Left kidney (tissue), 2 donors: Measurements from ENCODE around the gene C19orf67. TPM values are rescaled to one million over a fixed set of nuclear protein-coding genes. Genes with fewer than 3 reads are reported as not detected.
A peak's percentile ranks its signal among the peaks of the same experiment; 100 is the strongest.
"Not testable (repeated sequence)": the region's sequence is repeated elsewhere in the genome, so short reads cannot be mapped to it uniquely, and the experiment has no call there.

Source experiments
- DNase-seq: peaks from one replicate; pipeline ENCODE4 v3.0.0-alpha.2; 2013
- polyA plus RNA-seq: library from polyadenylated mRNA; unstranded; fragments of 120-200 nt; gene quantifications from one replicate; pipeline ENCODE4 v1.2.1, GENCODE V29; 2013; ENCODE audit not compliant: insufficient read length

Gene C19orf67
- polyA plus RNA-seq, 1 donor: 0.12 TPM

DNA sequence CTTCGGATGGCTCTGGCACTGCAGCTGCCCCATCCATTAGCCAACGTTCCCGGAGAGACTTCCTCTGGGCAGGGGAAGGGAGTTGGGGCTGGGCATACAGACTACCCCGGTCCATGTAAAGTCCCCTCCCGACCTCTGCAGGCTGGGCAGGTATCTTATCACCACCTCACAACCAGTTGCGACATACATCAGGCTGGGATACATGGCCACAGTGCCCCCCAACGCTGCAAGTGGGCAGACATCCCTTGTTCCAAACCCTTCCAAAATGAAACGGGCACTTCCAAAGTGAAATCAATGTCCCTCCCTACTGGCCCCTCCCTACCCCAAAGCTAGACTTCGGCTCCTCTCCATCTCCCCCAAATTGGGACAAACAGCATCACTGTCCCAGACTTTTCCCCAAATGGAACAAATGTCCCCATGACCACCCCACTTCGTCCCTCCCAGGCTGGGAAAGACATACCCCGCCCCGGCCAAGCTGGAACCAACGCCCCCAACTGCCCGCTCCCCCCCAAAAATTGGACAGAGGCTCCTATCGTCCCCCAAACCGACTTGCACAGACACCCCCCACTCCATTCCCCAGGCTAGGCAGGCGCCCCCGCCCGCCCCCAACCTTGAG, 28.7 kb downstream of the C19orf67 start:
- DNase-seq: no peak

DNA sequence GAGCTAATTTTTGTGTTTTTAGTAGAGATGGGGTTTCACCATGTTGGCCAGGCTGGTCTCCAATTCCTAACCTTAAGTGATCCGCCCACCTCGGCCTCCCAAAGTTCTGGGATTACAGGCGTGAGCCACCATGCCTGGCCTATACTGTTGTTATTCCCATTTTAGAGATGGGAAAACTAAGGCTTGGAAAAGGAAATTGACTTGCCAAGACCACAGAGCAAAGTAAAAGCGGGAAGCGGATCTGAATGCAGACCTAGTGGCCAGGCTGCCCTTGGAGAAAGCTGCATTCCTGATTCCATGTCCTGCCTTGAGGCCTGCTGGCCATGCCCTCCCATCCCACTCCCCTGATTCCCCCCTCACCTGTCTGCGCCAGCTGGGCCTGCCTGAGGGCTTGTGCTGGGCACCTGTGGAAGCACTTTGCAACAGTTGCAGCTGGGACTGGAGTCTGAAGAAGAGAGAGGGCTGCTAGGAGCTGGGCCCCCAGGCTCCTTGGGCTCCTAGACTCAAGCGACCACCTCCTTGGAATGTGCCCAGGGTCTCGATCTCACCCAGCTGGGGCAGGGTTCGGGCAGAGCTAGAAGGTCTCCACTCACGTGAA, 29.4 kb downstream of the C19orf67 start:
- no peak for DNase-seq

DNA sequence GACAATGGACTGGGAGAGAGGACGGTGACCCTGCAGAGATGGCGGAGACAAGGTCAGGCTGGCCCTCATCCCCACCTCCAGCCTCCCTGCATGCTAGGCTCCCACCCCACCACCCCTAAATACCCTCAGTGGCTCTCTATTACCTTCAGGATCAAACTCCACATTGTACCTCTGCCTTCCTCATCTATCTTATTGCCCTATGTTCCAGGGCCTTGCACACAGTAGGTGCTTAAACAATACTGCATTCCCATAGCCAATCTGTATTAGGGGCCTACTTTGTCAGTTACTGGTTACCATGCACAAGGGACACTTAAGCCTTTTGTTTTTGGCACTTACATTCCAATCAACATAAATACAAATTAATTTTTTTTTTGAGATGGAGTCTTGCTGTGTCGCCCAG, 30.2 kb downstream of the C19orf67 start:
- DNase-seq: no peak

DNA sequence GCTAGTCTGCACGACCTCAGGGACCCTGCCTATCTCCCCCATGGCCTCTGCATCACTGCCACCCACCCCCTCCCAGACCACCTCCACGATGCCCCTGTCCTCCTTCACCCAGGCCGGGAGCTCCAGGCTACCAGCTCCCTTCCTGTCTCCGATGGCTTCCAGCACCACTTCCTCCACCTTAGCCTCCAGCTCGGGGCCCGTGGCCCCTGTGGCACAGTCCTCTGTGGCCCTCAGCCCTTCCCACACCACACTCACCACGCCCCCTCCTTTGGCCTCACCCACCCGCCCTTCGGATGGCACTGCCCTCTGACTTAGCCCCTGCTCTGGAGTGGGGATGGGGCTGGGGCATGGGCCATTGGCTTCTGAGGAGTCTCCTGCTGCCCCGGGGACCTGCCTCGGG, 30.9 kb downstream of the C19orf67 start:
- DNase-seq: no peak

DNA sequence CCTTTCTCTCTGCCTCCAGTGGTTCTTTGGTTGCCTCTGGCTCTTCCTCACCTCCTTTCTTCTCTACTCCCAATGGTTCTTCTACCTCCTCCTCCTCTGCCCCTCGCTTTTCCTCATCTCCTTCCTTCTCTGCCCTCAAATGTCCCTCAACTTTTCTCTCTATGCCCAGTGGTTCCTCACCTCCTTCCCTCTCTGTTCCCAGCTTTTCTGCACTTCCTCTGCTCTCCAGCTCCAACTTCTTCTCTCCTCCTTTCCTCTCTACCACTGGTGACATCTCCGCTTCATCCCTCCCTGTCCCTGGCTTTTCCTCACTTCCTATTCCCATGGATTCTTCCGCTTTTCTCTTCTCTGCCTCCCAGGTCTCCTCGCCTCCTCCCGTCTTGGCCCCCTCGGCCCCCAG, 31.5 kb downstream of the C19orf67 start:
- DNase-seq: no peak

DNA sequence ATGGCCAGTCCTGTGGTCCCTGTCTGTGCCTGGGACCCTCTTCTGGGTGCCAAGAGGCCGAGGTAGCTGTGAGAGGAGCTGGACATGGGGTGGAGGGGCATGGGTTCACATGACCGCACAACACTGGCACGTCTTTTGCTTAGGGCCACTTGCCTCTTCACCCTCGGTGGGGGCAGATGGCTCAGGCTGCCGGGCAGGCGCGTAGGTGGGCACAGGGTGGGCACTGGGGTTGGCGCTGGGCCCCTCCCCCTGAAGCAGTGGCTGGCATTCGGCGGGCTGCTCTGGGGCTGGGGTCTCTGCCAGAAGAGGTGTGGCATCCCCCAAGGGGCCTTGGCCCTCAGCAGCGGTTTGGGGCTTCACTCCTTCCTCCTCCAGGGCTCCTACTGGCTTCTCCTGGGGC, 32.1 kb downstream of the C19orf67 start:
- no peak for DNase-seq

DNA sequence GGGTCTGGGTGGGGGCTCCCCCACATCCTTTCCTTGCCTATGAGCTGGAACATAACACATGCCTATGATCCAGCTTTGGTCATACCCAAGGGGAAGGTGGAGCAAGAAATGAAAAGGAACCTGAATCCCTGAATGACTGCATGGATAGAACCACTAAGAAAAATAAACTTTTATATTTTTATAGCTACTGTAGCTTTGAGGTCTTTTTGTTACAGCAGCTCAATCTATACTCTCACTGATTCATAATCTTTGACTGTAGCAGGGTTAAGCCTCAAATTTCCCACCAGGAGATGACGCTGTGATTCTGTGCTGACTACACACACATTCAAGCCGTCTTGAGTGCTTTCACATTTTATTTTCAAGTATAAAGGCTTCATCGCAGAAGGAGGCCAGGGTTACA, 32.6 kb downstream of the C19orf67 start:
- DNase-seq: no peak

DNA sequence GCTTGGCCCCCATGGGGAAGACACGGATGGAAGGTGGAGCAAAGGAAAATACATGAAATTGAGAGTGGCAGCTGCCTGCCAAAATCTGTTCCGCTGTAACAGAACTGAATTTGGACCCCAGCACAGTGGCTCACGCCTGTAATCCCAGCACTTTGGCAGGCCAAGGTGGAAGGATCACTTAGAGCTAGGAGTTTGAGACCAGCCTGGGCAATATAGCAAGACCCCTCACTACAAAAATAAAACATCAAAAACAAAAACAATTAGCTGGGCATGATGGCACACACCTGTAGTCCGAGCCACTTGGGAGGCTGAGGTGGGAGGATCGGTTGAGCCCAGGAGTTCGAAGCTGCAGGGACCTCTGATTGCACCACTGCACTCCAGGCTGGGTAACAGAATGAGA, 33.1 kb downstream of the C19orf67 start:
- no peak for DNase-seq

DNA sequence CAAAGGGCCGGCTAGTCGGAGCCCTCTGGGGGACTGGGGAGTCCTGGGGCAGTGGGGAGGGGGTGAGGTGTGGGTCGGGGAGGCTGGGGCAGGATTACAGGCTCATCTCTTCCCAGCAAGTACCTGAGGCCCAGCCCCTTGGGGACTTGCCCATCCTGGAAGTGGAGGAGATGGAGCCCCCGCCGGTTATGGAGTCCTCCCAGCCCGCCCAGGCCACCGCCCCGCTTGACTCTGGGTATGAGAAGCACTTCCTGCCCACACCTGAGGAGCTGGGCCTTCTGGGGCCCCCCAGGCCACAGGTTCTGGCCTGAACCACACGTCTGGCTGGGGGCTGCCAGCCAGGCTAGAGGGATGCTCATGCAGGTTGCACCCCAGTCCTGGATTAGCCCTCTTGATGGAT, 33.6 kb downstream of the C19orf67 start:
- no peak for DNase-seq

DNA sequence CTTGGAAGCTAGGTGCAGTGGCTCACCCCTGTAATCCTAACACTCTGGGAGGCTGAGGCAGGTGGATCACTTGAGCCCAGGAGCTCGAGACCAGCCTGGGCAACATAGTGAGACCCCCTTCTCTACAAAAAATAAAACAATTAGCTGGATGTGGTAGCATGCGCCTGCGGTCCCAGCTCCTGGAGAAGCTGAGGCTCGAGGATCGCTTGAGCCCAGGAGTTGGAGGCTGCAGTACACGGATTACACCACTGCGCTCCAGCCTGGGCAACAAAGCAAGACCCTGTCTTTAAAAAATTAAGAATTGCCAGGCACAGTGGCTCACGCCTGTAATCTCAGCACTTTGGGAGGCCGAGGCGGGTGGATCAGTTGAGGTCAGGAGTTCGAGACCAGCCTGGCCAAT, 34.6 kb downstream of the C19orf67 start:
- not testable (repeated sequence) for DNase-seq

DNA sequence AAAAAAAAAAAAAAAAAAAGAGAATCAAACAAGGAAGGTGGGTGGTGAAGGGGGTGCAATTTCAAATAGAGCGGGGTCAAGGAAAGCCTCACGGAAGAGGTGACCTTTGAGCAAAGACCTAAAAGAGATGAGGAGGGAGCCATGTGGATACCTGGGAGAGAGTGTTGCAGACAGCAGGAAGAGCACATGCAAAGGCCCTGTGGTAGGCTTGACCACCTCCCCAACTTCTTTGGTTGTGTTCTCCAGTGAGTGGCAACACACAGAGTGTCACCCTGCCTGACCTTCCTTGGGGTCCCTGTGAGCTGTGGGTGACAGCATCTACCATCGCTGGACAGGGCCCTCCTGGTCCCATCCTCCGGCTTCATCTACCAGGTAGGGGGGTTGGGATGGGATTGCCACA, 35.1 kb downstream of the C19orf67 start:
- no peak for DNase-seq

DNA sequence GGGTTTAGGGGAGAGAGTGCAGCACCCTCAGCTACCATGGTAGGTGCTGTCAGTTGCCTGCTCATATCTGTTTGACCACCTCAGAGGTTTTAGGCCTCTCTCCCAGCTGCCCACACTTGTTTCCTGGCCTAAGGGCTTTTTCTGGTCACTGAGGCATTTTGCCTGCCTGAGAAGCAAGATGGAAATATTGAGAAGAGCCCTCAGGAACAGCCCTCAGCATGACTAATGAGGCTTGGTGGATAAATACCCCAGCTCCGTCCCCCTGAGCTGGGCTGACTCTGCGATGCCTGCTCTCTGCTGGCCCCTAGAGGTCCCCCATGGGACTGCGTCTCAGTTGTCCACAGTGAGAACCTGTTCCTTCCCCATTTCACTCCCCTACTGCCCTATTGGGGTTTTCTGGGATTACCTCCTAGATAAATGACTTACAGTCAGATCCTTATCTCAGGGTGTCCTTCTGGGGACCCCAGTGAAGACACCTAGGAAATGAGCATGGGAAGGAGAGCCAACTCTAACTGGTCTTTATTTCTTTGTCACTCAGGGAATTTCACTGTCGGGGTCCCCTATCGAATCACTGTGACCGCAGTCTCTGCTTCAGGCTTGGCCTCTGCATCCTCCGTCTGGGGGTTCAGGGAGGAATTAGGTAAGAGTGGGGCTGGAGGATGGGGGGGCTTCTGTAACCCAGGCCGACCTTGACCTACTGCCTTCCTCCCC, 37.0 kb downstream of the C19orf67 start:
- no peak for DNase-seq

DNA sequence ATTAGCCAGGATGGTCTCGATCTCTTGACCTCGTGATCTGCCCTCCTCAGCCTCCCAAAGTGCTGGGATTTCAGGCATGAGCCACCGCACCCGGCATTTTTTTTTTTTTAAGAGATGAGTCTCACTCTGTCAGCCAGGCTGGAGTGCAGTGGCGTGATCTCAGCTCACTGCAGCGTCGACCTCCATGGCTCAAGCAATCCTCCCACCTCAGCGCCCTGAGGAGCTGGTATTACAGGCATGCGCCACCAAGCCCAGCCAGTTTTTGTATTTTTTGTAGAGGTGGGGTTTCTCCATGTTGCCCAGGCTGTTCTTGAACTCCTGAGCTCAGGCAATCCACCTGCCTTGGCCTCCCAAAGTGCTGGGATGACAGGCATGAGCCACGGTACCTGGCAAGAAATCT, 37.7 kb downstream of the C19orf67 start:
- not testable (repeated sequence) for DNase-seq

DNA sequence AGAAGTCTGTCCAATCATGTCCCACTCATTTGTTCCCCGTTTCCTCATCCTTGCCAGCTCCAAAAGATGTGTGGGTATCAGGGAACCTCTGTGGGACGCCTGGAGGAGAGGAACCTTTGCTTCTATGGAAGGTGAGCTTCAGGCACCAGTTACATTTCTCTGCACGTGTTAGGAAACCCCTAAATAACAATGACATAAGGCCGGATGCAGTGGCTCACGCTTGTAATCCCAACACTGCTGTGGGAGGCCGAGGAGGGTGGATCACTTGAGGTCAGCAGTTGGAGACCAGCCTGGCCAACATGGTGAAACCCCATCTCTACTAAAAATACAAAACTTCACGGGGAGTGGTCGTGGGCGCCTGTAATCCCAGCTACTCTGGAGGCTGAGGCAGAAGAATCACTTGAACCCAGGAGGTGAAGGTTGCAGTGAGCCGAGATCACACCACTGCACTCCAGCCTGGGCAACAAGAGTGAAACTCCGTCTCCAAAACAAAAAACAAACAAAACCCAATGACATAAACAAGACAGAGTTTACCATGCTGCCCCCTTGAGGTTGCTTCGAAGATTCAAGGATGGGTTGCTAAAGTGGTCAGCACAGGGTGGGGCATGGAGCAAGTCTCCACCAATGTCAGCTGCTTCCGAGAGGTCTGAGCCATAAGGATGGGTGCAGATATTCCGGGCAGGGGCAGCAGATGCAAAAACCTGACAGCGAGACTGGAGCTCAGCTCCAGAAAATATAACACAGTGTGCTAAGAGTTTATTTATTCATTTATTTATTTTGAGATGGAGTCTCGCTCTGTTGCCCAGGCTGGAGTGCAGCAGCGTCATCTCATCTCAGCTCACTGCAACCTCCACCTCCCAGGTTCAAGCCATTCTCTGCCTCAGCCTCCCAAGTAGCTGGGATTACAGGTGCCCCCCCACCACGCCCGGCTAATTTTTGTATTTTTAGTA, 42.6 kb downstream of the C19orf67 start:
- DNase-seq: peak; percentile 87

DNA sequence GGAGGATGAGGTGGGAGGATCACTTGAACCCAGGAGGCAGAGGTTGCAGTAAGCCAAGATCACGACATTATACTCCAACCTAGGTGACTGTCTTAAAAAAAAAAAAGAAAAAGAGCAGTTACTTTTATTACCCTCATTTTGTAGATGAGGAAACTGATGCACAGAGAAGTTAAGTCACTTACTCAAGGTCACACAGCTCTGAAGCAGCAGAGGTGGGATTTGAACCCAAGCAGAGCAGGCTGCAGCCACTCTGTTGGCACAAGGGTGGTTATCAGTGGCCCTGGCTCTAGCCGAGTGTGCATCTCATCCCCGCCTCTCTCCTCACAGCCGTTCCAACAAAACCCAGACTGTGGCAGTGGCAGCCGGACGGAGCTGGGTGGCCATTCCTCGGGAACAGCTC, 46.4 kb downstream of the C19orf67 start:
- DNase-seq: no peak

DNA sequence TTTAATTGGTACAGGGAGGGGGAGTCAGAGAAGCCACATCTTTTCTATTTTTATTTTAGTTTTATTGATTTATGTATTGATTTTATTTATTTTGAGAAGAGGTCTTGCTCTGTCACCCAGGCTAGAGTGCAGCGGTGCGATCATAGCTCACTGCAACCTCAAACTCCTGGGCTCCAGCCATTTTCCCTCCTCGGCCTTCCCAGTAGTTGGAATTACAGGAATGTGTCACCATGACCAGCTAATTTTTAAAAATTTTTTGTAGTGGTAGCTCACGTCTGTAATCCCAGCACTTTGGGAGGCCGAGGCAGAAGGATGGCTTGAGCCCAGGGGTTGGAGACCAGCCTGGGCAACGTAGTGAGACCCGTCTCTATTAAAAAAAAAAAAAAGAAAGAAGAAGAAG, 49.9 kb downstream of the C19orf67 start:
- DNase-seq: no peak

DNA sequence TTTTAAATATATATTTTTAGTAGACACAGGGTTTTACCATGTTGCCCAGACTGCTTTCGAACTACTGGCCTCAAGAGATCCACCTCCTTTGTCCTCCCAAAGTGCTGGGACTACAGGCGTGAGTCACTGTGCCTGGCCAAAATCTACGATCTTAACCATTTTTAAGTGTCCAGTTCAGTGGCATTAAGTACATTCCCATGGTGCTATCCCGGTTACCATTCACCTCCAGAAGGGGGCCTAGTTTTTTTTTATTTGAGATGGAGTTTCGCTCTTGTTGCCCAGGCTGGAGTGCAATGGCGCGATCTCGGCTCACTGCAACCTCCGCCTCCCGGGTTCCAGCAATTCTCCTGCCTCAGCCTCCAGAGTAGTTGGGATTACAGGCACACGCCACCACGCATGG, 50.4 kb downstream of the C19orf67 start:
- not testable (repeated sequence) for DNase-seq

DNA sequence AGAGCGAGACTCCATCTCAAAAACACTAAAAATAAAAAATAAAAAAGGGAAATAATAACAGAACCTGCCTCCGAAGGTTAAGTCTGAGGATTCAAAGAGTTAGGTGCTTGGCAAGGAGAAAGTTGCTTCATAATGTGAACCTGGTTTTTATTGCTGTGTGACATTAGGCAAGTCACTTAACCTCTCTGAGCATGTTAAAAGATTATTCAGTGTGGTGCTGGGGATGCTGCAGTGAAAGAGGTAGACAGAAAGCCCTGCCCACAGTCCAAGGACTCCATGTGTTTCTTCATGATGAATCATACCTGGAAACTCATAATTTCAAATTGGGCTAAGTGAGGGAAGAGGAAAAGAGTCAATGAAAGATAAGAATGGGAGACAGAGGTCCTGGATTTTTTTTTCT, 51.6 kb downstream of the C19orf67 start:
- DNase-seq: no peak

DNA sequence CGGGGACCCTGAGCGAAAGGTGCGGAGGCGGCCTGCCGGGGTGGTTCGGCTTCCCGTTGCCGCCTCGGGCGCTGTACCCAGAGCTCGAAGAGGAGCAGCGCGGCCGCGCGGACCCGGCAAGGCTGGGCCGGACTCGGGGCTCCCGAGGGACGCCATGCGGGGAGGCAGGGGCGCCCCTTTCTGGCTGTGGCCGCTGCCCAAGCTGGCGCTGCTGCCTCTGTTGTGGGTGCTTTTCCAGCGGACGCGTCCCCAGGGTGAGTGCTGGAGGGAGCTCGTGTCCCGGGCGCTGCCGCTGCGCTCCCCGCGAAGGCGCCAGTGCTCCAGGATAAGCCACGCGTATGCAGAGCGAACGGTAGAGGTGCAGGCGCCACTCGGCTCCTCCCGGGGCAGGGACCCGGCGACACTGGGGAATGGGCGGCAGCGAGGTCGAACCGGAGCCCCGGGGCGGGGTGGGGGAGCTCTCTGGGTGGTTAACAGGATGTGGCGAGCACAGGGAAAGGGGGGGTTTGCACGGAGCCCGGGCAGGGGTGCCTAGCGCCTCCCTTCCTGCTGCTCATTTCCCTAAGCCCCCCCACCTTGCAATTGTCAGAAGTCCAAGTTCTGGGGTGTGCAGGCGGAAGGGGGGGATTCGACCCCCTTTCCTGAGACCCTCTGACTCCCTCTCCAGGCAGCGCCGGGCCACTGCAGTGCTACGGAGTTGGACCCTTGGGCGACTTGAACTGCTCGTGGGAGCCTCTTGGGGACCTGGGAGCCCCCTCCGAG, 53.7 kb downstream of the C19orf67 start, which contains the start of gene IL27RA:
TSS of gene IL27RA (plus strand) at position 44 of the 762 bp plus-strand sequence. CDS start at position 155, 111 bp downstream.
- peak; percentile 60 for DNase-seq
